HTR-8/SVneo (cell line): ENCODE measurements around the gene MAST2.
"Not testable (repeated sequence)": the region's sequence is repeated elsewhere in the genome, so short reads cannot be mapped to it uniquely, and the experiment has no call there.

Experiments
- DNase-seq: peaks from one replicate; pipeline ENCODE4 v3.0.0; 2011; ENCODE audit warnings: low spot score, mixed read lengths; ENCODE audit not compliant: insufficient read length
- FAIRE-seq: peaks from 2 replicates; lab custom pipeline; 2011; peaks lifted over from hg19 to GRCh38; lab: Jason Lieb, UNC

The MAST2 gene

DNA sequence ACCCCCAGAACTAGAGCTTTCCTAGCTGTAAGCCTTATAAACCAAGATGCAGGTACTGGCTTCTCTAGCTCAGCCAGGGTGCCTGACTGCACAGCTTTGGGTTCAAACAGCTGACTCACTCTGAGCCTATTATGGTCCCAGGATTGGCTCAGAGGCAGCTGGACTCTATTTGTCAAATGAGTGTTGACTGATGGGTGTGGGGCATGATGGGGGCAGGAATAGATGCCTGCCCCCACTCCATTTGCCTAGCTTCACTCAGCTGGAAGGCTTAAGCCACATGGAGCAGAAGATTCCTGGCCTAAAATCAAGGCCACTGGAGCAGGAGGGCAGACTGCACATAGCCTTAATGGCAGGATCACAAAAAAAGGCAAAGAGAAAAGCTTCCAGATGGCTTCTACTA, 238.6 kb downstream of the MAST2 start:
- DNase-seq (no peak), FAIRE-seq (no peak)

- no peak for DNase-seq
- no peak for FAIRE-seq
These were observed 240.1 kb downstream of the MAST2 start for GRCh38 chr1:46043458-46044017.

- FAIRE-seq, result no peak
- DNase-seq, result no peak
These were observed 240.7 kb downstream of the MAST2 start for GRCh38 chr1:46044116-46044515.

GRCh38 chr1:46053734-46054133, 250.3 kb downstream of the MAST2 start:
- no peak for DNase-seq
- no peak for FAIRE-seq

GRCh38 chr1:46056325-46056724, 252.9 kb downstream of the MAST2 start:
- DNase-seq, result no peak

GRCh38 chr1:46057215-46057614, 253.8 kb downstream of the MAST2 start:
- DNase-seq, FAIRE-seq: not testable (repeated sequence)

More at GRCh38 chr1:46056325-46056724, 252.9 kb downstream of the MAST2 start:
- FAIRE-seq, result no peak

DNA sequence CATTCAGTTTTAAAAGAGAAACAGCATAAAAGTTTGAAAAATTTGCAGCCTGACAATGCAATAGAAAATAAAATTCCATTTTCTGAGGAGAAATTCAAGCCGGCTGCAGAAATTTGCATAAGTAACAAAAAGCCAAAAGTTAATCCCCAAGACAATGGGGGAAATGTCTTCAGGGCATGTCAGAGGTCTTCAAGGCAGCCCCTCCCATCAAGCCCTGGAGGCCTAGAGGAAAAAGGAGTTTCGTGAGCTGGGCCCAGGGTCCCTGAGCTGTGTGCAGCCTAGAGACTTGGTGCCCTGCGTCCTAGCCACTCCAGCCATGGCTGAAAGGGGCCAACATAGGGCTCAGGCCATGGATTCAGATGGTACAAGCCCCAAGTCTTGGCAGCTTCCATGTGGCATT, 254.4 kb downstream of the MAST2 start:
- FAIRE-seq (no peak), DNase-seq (no peak)

DNA sequence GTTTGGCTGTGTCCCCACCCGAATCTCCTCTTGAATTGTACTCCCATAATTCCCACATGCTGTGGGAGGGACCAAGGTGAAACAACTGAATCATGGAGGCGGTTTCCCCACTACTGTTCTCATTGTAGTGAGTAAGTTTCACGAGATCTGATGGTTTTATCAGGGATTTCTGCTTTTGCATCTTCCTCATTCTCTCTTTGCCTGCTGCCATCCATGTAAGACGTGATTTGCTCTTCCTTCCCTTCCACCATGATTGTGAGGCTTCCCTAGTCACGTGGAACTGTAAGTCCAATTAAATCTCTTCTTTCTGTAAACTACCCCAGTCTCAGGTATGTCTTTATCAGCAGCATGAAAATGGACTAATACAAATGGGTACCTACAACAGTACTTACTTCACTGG, 255.5 kb downstream of the MAST2 start:
- no peak for DNase-seq
- FAIRE-seq, result no peak

- FAIRE-seq (no peak), DNase-seq (no peak)
These were observed 257.7 kb downstream of the MAST2 start for GRCh38 chr1:46061146-46061545.

DNA sequence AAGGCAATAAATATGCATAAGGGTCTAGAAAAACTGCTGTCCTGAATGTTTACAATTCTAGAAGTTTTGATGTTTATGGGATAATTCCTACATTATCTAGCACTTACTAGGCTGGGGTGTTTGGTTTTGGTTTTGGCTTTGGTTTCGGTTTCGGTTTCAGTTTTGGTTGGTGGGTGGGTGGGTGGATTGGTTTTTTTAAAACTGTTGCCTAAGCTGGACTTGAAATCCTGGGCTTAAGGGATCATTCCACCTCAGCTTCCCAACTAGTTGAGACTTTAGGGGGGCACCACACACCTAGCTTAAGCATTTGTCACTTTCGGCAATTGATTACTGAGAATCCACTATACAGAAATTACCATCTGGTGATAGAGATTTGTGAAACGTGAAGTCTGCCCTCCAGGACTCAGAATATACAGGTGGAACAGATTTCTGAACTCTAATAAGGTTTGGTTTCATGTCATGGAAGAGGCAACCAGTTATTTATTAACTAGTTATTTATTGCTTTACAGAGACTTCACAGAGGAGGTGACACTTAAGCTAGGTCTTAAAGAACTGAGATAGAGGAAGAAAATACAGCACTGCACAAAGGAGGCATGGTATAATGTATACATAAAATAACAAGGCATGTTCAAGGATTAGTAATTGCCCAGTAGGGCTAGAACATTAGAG, 259.4 kb downstream of the MAST2 start:
- DNase-seq, result no peak
- no peak for FAIRE-seq

DNA sequence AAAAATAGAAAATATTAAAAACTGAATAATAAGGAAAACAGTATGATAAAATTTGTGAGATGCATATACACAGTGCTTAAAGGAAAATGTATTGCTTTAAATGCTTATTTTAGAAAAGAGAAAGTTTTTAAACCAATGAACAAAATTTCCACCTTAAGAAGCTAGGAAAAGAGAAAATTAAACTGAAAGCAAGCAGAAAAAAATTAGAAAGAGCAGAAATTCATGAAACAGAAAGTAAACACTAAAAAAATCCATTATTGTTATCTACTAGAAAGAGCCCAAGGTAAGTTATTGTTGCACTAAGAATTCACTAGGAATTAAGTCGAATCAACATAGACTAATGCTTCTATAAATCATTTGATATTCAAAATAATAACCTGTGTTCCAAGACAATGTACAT, 261.3 kb downstream of the MAST2 start:
- DNase-seq (no peak), FAIRE-seq (no peak)

- no peak for DNase-seq
- no peak for FAIRE-seq
These were observed 262.0 kb downstream of the MAST2 start for GRCh38 chr1:46065405-46065804.

DNA sequence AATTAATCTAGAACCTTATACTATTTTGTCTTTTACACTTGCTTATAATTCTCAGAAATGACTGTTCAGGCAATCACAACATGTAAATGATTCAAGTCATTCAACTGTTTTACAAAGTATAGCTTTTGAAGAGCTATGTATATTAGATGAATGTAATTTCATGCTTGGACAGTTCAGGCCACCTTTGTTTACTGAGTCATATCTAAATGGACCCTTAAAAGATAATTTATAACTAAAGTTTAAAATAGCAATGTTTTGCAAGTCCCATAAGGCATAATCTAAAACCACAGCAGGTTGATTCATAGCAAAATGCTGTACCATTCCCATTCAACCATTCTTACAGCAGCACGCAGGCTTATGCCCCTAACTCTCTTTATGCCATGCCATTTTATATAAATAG, 264.2 kb downstream of the MAST2 start:
- no peak for DNase-seq
- FAIRE-seq, result no peak

DNA sequence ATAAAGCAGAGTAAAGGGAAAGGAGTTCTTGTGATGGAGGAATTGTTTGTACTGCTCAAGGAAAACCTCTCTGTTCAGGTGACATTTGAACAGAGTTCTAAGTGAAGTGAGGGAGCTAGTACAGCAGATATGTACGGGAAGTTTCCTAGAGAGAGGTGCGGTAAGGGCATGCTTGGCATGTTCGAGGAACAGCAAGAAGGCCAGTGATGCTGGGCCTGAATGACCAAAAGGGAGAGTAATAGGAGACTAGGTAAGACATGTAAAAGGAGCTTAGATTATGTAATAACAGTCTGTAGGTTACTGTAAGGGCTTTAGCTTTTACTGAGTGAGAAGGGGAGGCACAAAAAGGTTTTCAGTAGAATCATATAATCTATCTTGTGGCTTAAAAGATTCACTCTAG, 265.1 kb downstream of the MAST2 start:
- no peak for DNase-seq
- FAIRE-seq, result no peak

DNA sequence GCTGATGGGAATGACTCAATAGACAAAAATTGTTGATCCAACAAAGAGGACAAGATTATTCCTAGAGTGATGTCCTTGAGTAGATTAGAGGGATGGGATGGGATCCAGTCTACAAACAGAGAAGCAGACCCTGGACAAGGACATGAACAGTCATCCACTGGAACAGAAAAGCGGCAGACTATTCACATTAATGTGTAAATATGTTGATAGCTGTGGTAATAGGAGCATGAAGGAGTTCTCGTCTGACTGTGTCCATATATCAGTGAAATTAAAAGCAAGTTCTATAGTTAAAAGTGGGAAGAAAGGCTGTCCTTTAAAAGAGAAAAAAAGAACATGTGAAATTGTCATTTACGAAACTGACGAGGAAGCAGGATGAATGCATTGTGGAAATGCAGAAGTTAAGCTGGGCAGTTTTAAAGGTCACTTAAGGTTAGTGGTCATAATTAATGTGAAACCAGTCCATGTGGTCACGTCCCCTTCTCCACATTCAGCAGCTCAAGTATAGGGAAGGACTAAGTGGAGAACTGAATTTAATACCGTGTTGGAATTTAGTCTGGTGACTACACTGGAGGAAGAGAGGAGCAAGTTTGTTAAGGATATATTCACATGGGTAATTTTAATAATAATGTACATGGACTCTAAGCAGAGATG, 266.9 kb downstream of the MAST2 start:
- no peak for DNase-seq
- no peak for FAIRE-seq

DNA sequence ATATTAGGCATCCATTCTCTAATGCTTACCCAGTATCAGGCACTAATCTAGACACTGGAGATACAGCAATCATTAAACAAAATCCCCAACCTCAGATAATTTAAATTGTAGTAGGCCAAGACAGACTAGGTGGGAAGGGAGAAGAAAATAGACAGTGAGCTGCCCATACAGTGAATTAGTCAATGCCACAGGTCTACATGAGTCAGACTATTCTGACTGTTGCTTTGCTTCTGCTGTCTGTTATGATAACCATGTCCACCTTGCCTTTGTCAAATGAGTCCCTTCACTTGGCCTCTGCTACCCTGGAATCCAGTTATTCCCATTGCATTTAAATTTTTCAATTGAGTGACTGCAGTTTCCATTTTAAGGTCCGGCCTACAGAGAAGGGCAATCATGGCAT, 269.6 kb downstream of the MAST2 start:
- FAIRE-seq, result no peak
- DNase-seq, result no peak

DNA sequence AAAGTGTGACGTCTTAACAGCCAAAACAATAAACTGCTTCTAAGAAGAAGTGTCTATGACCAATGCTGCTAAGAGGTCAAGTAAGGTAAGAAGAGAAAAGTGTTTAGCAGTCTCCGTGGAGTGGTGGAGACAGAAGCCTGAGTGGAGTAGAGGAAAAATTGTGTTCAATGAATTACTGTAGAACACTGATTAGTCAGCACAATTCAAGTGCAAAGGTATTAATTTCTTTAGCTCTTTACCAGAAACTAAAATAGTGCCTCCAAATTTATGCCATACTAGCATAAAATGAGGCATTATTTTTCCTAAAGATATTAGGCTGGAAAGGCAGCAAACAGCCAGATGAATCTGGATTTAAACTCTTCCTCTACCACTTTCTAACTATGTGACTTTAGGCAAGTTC, 272.9 kb downstream of the MAST2 start:
- FAIRE-seq, result no peak
- DNase-seq, result no peak

DNA sequence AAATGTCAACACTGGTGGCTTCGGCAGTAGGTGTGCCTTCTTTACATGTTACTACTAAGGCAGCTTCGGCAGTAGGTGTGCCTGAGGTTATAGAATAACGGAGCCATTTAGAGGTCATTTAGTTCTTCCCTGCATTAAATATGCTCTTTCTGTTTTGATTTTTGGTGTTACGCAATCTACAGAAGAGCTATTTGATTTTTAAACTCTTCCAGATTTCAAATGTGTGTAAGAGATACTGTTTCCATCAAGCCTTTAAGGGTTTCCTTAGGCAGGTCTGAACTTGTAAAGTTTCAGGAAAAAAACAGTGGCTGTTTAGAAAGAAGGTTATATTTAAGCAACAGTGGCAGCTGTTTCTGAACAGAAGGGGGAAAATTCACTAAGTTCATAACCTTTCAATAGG, 274.2 kb downstream of the MAST2 start:
- FAIRE-seq (no peak), DNase-seq (no peak)

DNA sequence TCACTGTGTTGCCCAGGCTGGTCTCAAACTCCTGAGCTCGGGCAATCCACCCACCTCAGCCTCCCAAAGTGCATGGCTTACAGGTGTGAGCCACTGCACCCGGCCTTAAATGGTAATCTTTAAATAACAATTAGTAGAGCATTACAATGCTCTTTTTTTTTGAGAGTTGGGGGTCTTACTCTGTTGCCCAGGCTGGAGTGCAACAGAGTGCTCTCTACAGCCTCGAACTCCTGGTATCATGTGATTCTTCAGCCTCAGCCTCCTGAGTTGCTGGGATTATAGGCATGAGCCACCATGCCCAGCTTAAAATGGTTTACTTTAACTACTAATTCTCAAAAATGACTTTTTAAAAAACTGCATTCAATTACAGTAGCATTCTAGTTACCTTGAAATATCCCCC, 276.8 kb downstream of the MAST2 start:
- FAIRE-seq, result no peak
- no peak for DNase-seq

DNA sequence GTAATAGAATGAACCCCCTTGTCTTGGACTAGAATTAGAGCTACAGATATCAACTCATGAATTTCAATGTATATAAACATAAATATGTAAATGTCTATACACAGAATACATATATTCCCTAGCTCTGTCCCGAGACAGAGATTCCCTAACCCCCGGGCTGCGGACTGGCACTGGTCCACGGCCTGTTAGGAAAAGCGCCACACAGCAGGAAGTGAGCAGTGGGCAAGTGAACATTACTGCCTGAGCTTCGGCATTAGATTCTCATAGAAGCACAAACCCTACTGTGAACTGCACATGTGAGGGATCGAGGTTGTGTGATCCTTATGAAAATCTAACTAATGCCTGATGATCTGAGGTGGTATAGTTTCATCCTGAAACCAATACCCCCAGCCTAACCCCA, 277.8 kb downstream of the MAST2 start:
- FAIRE-seq, result no peak
- DNase-seq, result no peak

GRCh38 chr1:46081619-46082018, 278.2 kb downstream of the MAST2 start:
- FAIRE-seq (no peak), DNase-seq (no peak)

- FAIRE-seq (no peak), DNase-seq (no peak)
These were observed 280.2 kb downstream of the MAST2 start for GRCh38 chr1:46083579-46083978.
